Measurements from ENCODE around the gene ULK1.

ULK1 gene

GRCh38 chr12:131920902-131921840 lies 26.7 kb downstream of the ULK1 start:
- DNase-seq, result peak; percentile 57

- DNase-seq, result peak; percentile 54
Measured at GRCh38 chr12:131921866-131922769, 27.7 kb downstream of the ULK1 start.

GRCh38 chr12:131922772-131923171 lies 28.4 kb downstream of the ULK1 start:
- peak; percentile 53 for DNase-seq

GRCh38 chr12:131923260-131923659 lies 28.8 kb downstream of the ULK1 start:
- peak; percentile 60 for DNase-seq

GRCh38 chr12:131927110-131928079 lies 33.0 kb downstream of the ULK1 start:
- peak; percentile 54 for DNase-seq

- DNase-seq, result peak; percentile 70
Measured at GRCh38 chr12:131928080-131928710, 33.8 kb downstream of the ULK1 start.

- peak; percentile 99 for DNase-seq
Measured at GRCh38 chr12:131928711-131929580, 34.5 kb downstream of the ULK1 start, which contains the start of gene PUS1. Gene PUS1, plus strand, starts transcription at chr12:131929276. Its CDS starts 447 bp downstream, at chr12:131929723.

- peak; percentile 73 for DNase-seq
Measured at GRCh38 chr12:131929581-131930456, 35.4 kb downstream of the ULK1 start.

- peak; percentile 47 for DNase-seq
Measured at GRCh38 chr12:131930510-131930909, 36.1 kb downstream of the ULK1 start.

- no peak for DNase-seq
Measured at GRCh38 chr12:131933387-131933786, 39.0 kb downstream of the ULK1 start.

GRCh38 chr12:131934535-131934934 lies 40.1 kb downstream of the ULK1 start:
- no peak for DNase-seq

- DNase-seq, result no peak
Measured at GRCh38 chr12:131938082-131938481, 43.7 kb downstream of the ULK1 start.

GRCh38 chr12:131939007-131939406 lies 44.6 kb downstream of the ULK1 start:
- no peak for DNase-seq

GRCh38 chr12:131940141-131940547 lies 45.7 kb downstream of the ULK1 start:
- no peak for DNase-seq

- DNase-seq, result no peak
Measured at GRCh38 chr12:131941116-131941986, 46.9 kb downstream of the ULK1 start.

- DNase-seq, result no peak
Measured at GRCh38 chr12:131941987-131942341, 47.5 kb downstream of the ULK1 start.

- no peak for DNase-seq
Measured at GRCh38 chr12:131942671-131943070, 48.2 kb downstream of the ULK1 start.

GRCh38 chr12:131943389-131943788 lies 49.0 kb downstream of the ULK1 start:
- peak; percentile 29 for DNase-seq

- DNase-seq, result peak; percentile 27
Measured at GRCh38 chr12:131943876-131944275, 49.5 kb downstream of the ULK1 start.

All from islet precursor cell (in vitro differentiated cells).